GM10248 (cell line): ENCODE data around the gene OVCA2.
A peak's percentile ranks its signal among the peaks of the same experiment; 100 is the strongest.

Source experiments
- CTCF ChIA-PET: fragments of 300-600 bp; sonication (Branson Sonifier 250); formaldehyde crosslinking; extraction: SDS; loops from one replicate; lab custom pipeline; 2021; ENCODE audit warnings: antibody characterized with exemption; lab: Yijun Ruan, JAX
- POLR2A ChIA-PET: fragments of 350-650 bp; sonication (Branson Sonifier 250); formaldehyde crosslinking; extraction: SDS; loops from one replicate; lab custom pipeline; 2020; ENCODE audit warnings: antibody characterized with exemption; lab: Yijun Ruan, JAX
- DNase-seq: peaks from one replicate; pipeline ENCODE4 v3.0.0; 2012; ENCODE audit errors: extremely low spot score
- CTCF ChIP-seq: IDR thresholded peaks from 2 replicates; pipeline ENCODE4 v1.5.1; 2012; ENCODE audit warnings: mild to moderate bottlenecking, low read depth; ENCODE audit errors: extremely low read depth, missing control alignments, control extremely low read depth

The OVCA2 gene

GRCh38 chr17:2071455-2072281 is 29.8 kb downstream of the OVCA2 start:
- TF ChIP-seq CTCF, result no peak
- CTCF ChIA-PET, result interaction anchor here (0.8 to 10.3 kb wide), 11 partner anchors 9 to 180 kb away, joined by 3 to 107 read pairs (median 8); no protein-coding TSS in a partner anchor
- POLR2A ChIA-PET, result interaction anchor here (0.9 to 1.6 kb wide), 3 partner anchors 12 to 18 kb away, joined by 3 to 4 read pairs (median 3); no protein-coding TSS in a partner anchor
- no peak for DNase-seq

GRCh38 chr17:2074919-2075318 is 33.1 kb downstream of the OVCA2 start:
- CTCF ChIA-PET, result interaction anchor here (1.0 to 6.3 kb wide), 8 partner anchors 10 to 170 kb away, joined by 3 to 99 read pairs (median 16); partner anchors contain the start of gene HIC1
- POLR2A ChIA-PET, result interaction anchor here (0.9 to 1.6 kb wide), 3 partner anchors 10 to 185 kb away, joined by 3 to 5 read pairs (median 3); no protein-coding TSS in a partner anchor
- TF ChIP-seq CTCF, result no peak
- DNase-seq, result no peak

- TF ChIP-seq CTCF, result no peak
- CTCF ChIA-PET, result interaction anchor here (0.7 to 6.3 kb wide), 14 partner anchors 8 to 277 kb away, joined by 3 to 99 read pairs (median 4); partner anchors contain the start of gene HIC1
- POLR2A ChIA-PET, result interaction anchor here (0.9 to 1.6 kb wide), 2 partner anchors 10 to 17 kb away, joined by 3 to 5 read pairs; no protein-coding TSS in a partner anchor
- peak; percentile 37 for DNase-seq
Measured at GRCh38 chr17:2075336-2076086, 33.7 kb downstream of the OVCA2 start.

- ChIA-PET CTCF (interaction anchor here (0.7 to 6.3 kb wide), 12 partner anchors 9 to 276 kb away, joined by 3 to 99 read pairs (median 5); partner anchors contain the start of gene HIC1), POLR2A (no interaction called here)
- TF ChIP-seq CTCF, result no peak
- no peak for DNase-seq
Measured at GRCh38 chr17:2076087-2076984, 34.5 kb downstream of the OVCA2 start.

- no peak for DNase-seq
- TF ChIP-seq CTCF, result no peak
- CTCF ChIA-PET, result interaction anchor here (1.0 to 6.3 kb wide), 10 partner anchors 10 to 204 kb away, joined by 3 to 99 read pairs (median 4); partner anchors contain the start of gene HIC1
- POLR2A ChIA-PET, result no interaction called here
Measured at GRCh38 chr17:2077040-2077439, 35.2 kb downstream of the OVCA2 start.
